Chondrocyte (in vitro differentiated cells): Measurements from ENCODE around the gene ZNF285. TPM values are rescaled to one million over a fixed set of nuclear protein-coding genes. Genes with fewer than 3 reads are reported as not detected.
"Not testable (repeated sequence)": the region's sequence is repeated elsewhere in the genome, so short reads cannot be mapped to it uniquely, and the experiment has no call there.

Experiments used
- DNase-seq: peaks from one replicate; pipeline ENCODE4 v3.0.0; 2021; ENCODE audit warnings: mixed read lengths, low spot score
- H3K27ac Mint-ChIP-seq: one replicate; pipeline ENCODE4 v1.8.0; 2021; ENCODE audit warnings: mild to moderate bottlenecking, moderate library complexity, mixed read lengths; ENCODE audit not compliant: unreplicated experiment
- H3K27me3 Mint-ChIP-seq: 2 replicates; pipeline ENCODE4 v1.8.0; 2021; ENCODE audit warnings: low read depth, mixed read lengths
- H3K36me3 Mint-ChIP-seq: 2 replicates; pipeline ENCODE4 v1.8.0; 2021; ENCODE audit warnings: low read depth, mixed read lengths
- H3K4me1 Mint-ChIP-seq: 2 replicates; pipeline ENCODE4 v1.8.0; 2021; ENCODE audit warnings: low read depth, mild to moderate bottlenecking, mixed read lengths
- H3K4me3 Mint-ChIP-seq: one replicate; pipeline ENCODE4 v1.8.0; 2021; ENCODE audit warnings: mild to moderate bottlenecking, moderate library complexity, mixed read lengths; ENCODE audit not compliant: unreplicated experiment
- H3K9me3 Mint-ChIP-seq: 2 replicates; pipeline ENCODE4 v1.8.0; 2021; ENCODE audit warnings: low read depth, mixed read lengths
- CTCF ChIP-seq: fragments of 200-600 bp; sonication (generic); IDR thresholded peaks from 2 replicates; pipeline ENCODE4 v1.5.0; 2021; ENCODE audit warnings: antibody characterized with exemption, mild to moderate bottlenecking, moderate library complexity
- long read RNA-seq: library from polyadenylated mRNA; stranded (forward); transcript quantifications from one replicate; pipeline ENCODE4 v2.0.0, GENCODE V29; 2021
- total RNA-seq: library from RNA; stranded (reverse); gene quantifications from 3 replicates; pipeline ENCODE4 v1.2.1, GENCODE V29; 2021

ZNF285 gene
- total RNA-seq: 4.1 to 5.6 TPM (median 4.3 TPM) in 3 replicates
- long read RNA-seq, full-length matches to known transcripts: 3 of 4 reads
- long read RNA-seq, partial matches to known transcripts: 0 of 4 reads
- long read RNA-seq, other reads (novel, unspliced or antisense): 1 of 4 reads

- peak within 1 kb of the TSS; percentile 100 for H3K4me3 Mint-ChIP-seq
- no peak for TF ChIP-seq CTCF
- no peaks in the 10 kb centered on the region for H3K27me3 Mint-ChIP-seq
- H3K4me1 Mint-ChIP-seq: peaks cover 14% of the 10 kb centered on the region
- H3K9me3 Mint-ChIP-seq: peaks cover 24% of the 10 kb centered on the region
- H3K36me3 Mint-ChIP-seq: peaks cover 12% of the 10 kb centered on the region
- H3K27ac Mint-ChIP-seq: peak within 1 kb of the TSS; percentile 87
- DNase-seq: peak; percentile 98
Observed at GRCh38 chr19:44401139-44402115, at the start of gene ZNF285. Gene ZNF285, minus strand, starts transcription at chr19:44401608. Its CDS starts 4,395 bp downstream, at chr19:44397213.

GRCh38 chr19:44447916-44448674 is 46.7 kb upstream of the ZNF285 start, which contains the start of gene ZNF229:
Gene ZNF229, minus strand, starts transcription at chr19:44448472. Its CDS starts 5,625 bp downstream, at chr19:44442847.
- Mint-ChIP-seq H3K4me1 (peaks cover 8% of the 10 kb centered on the region), H3K27ac (peak within 1 kb of the TSS; percentile 81), H3K4me3 (peak within 1 kb of the TSS; percentile 80), H3K36me3 (peaks cover 27% of the 10 kb centered on the region), H3K9me3 (peaks cover 70% of the 10 kb centered on the region), H3K27me3 (no peaks in the 10 kb centered on the region)
- peak; percentile 94 for DNase-seq
- no peak for TF ChIP-seq CTCF

- Mint-ChIP-seq H3K4me1 (no peaks in the 10 kb centered on the region), H3K4me3 (no peak overlapping the region), H3K36me3 (peaks cover 27% of the 10 kb centered on the region), H3K27ac (no peak overlapping the region), H3K9me3 (peaks cover 53% of the 10 kb centered on the region), H3K27me3 (no peaks in the 10 kb centered on the region)
- no peak for DNase-seq
- TF ChIP-seq CTCF: no peak
Observed at GRCh38 chr19:44438441-44438840, 37.0 kb upstream of the ZNF285 start.

- Mint-ChIP-seq H3K9me3 (peaks cover 57% of the 10 kb centered on the region), H3K4me3 (no peak overlapping the region), H3K36me3 (peaks cover 29% of the 10 kb centered on the region), H3K27ac (no peak overlapping the region), H3K27me3 (no peaks in the 10 kb centered on the region), H3K4me1 (no peaks in the 10 kb centered on the region)
- TF ChIP-seq CTCF: no peak
- no peak for DNase-seq
Observed at GRCh38 chr19:44435441-44435840, 34.0 kb upstream of the ZNF285 start.

GRCh38 chr19:44430956-44431355 is 29.5 kb upstream of the ZNF285 start:
- peaks cover 46% of the 10 kb centered on the region for H3K36me3 Mint-ChIP-seq
- no peaks in the 10 kb centered on the region for H3K27me3 Mint-ChIP-seq
- no peak for DNase-seq
- H3K4me1 Mint-ChIP-seq: no peaks in the 10 kb centered on the region
- H3K27ac Mint-ChIP-seq: no peak overlapping the region
- no peak overlapping the region for H3K4me3 Mint-ChIP-seq
- TF ChIP-seq CTCF: no peak
- H3K9me3 Mint-ChIP-seq: peaks cover 80% of the 10 kb centered on the region

- H3K9me3 Mint-ChIP-seq: peaks cover 43% of the 10 kb centered on the region
- DNase-seq, H3K27me3 Mint-ChIP-seq, H3K36me3 Mint-ChIP-seq, H3K4me1 Mint-ChIP-seq, H3K4me3 Mint-ChIP-seq, H3K27ac Mint-ChIP-seq: not testable (repeated sequence)
Observed at GRCh38 chr19:44415553-44415952, 14.1 kb upstream of the ZNF285 start.

GRCh38 chr19:44389268-44389667 is 12.1 kb downstream of the ZNF285 start:
- H3K27ac Mint-ChIP-seq, H3K4me3 Mint-ChIP-seq, H3K27me3 Mint-ChIP-seq, DNase-seq, H3K4me1 Mint-ChIP-seq: not testable (repeated sequence)
- Mint-ChIP-seq H3K9me3 (peaks cover 23% of the 10 kb centered on the region), H3K36me3 (peaks cover 48% of the 10 kb centered on the region)
